GM21576 (cell line): ENCODE results near the gene PCDHB6.
"Not testable (repeated sequence)": the region's sequence is repeated elsewhere in the genome, so short reads cannot be mapped to it uniquely, and the experiment has no call there.

Experiments used
- ATAC-seq: cut with Tn5 transposase; IDR thresholded peaks from one replicate; pipeline ENCODE4 v1.9.1; 2021; ENCODE audit warnings: mild to moderate bottlenecking, moderate library complexity; ENCODE audit not compliant: unreplicated experiment

The PCDHB6 gene

DNA sequence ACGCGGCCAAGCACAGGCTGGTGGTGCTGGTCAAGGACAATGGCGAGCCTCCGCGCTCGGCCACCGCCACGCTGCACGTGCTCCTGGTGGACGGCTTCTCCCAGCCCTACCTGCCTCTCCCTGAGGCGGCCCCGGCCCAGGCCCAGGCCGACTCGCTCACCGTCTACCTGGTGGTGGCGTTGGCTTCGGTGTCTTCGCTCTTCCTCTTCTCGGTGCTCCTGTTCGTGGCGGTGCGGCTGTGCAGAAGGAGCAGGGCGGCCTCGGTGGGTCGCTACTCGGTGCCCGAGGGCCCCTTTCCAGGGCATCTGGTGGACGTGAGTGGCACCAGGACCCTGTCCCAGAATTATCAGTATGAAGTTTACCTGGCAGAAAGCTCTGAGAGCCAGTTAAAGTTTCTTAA, 8.0 kb downstream of the PCDHB6 start:
- ATAC-seq, result not testable (repeated sequence)

GRCh38 chr5:141172381-141173204, 22.7 kb downstream of the PCDHB6 start, which contains the start of gene PCDHB7:
TSS of gene PCDHB7 (plus strand) at chr5:141172644. CDS start at chr5:141172836, 192 bp downstream.
- ATAC-seq, result no peak

DNA sequence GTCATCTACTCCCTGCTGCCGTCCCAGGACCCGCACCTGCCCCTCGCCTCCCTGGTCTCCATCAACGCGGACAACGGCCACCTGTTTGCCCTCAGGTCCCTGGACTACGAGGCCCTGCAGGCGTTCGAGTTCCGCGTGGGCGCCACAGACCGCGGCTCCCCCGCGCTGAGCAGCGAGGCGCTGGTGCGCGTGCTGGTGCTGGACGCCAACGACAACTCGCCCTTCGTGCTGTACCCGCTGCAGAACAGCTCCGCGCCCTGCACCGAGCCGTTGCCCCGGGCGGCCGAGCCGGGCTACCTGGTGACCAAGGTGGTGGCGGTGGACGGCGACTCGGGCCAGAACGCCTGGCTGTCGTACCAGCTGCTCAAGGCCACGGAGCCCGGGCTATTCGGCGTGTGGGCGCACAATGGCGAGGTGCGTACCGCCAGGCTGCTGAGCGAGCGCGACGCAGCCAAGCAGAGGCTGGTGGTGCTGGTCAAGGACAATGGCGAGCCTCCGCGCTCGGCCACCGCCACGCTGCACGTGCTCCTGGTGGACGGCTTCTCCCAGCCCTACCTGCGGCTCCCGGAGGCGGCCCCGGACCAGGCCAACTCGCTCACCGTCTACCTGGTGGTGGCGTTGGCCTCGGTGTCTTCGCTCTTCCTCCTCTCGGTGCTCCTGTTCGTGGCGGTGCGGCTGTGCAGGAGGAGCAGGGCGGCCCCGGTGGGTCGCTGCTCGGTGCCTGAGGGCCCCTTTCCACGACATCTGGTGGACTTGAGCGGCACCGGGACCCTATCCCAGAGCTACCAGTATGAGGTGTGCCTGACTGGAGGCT, 24.6 kb downstream of the PCDHB6 start:
- not testable (repeated sequence) for ATAC-seq

DNA sequence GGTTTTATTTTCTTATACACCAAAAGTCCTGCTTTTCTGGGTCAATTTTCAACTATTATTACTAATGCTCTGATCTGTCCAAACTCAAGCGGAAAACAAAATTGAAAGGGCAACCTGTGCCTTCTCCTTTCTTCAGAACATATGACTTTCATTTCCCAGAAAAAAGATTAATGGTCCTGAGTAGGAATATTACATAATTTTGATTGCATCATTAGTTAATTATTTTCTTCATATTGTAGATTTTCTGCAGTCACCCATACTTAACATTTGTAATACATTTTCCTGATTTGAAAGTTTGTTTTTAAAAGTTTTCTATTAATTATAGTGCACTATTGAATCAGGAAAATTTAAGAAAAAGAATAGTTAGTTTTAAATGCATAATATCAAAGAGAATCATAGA, 26.1 kb downstream of the PCDHB6 start:
- no peak for ATAC-seq

GRCh38 chr5:141177577-141178191, 27.8 kb downstream of the PCDHB6 start, which contains the start of gene PCDHB8:
TSS of gene PCDHB8 (plus strand) at chr5:141177790. CDS start at chr5:141178035, 245 bp downstream.
- not testable (repeated sequence) for ATAC-seq

DNA sequence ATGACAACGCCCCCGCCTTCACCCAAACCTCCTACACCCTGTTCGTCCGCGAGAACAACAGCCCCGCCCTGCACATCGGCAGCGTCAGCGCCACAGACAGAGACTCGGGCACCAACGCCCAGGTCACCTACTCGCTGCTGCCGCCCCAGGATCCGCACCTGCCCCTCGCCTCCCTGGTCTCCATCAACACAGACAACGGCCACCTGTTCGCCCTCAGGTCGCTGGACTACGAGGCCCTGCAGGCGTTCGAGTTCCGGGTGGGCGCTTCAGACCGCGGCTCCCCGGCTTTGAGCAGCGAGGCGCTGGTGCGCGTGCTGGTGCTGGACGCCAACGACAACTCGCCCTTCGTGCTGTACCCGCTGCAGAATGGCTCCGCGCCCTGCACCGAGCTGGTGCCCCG, 29.5 kb downstream of the PCDHB6 start:
- not testable (repeated sequence) for ATAC-seq

- not testable (repeated sequence) for ATAC-seq
These were observed 30.0 kb downstream of the PCDHB6 start for GRCh38 chr5:141179876-141180275.

DNA sequence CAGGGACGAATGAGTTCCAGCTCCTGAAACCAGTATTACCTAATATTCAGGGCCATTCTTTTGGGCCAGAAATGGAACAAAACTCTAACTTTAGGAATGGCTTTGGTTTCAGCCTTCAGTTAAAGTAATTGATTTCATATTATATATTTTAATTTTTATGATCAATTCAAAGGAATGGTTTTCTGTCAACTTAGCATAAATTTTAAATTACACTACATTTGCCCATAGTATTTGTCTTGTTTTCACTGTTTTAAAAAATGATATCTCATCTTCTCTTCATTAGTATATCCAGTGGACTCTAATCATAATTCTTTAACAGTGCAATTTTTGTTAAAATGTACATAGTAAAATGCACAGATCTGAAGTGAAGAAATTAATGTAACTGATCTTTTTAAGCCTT, 30.5 kb downstream of the PCDHB6 start:
- ATAC-seq, result no peak

DNA sequence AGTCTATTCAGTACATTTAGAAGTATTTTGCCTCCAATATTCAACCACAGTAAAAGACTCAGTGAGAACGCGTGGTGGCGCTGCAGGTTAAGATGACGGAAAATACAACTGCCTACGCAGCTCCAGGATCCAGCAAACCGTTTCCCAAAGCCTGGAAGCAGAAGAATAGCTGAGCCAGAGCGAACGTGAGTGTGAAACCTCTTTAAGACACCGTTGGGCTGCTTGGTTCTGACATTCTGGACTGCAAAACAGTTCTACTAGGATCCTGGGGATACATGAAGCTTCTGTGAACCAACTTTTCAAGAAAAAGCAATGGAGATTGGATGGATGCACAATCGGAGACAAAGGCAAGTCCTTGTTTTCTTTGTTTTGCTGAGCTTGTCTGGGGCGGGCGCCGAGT, 32.4 kb downstream of the PCDHB6 start, which contains the start of gene PCDHB16:
PCDHB16 (plus strand) TSS at position 140 of the 400 bp plus-strand sequence; CDS start at position 313, 173 bp downstream.
- ATAC-seq, result no peak

- not testable (repeated sequence) for ATAC-seq
These were observed 34.4 kb downstream of the PCDHB6 start for GRCh38 chr5:141184117-141184855.

- no peak for ATAC-seq
These were observed 37.1 kb downstream of the PCDHB6 start, which contains the start of gene PCDHB9 for GRCh38 chr5:141186897-141187512. TSS of gene PCDHB9 (plus strand) at chr5:141187161. CDS start at chr5:141187319, 158 bp downstream.

DNA sequence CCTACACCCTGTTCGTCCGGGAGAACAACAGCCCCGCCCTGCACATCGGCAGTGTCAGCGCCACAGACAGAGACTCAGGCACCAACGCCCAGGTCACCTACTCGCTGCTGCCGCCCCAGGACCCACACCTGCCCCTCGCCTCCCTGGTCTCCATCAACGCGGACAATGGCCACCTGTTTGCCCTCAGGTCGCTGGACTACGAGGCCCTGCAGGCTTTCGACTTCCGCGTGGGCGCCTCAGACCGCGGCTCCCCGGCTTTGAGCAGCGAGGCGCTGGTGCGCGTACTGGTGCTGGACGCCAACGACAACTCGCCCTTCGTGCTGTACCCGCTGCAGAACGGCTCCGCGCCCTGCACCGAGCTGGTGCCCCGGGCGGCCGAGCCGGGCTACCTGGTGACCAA, 38.8 kb downstream of the PCDHB6 start:
- not testable (repeated sequence) for ATAC-seq

- ATAC-seq, result not testable (repeated sequence)
These were observed 39.3 kb downstream of the PCDHB6 start for GRCh38 chr5:141189131-141189530.

DNA sequence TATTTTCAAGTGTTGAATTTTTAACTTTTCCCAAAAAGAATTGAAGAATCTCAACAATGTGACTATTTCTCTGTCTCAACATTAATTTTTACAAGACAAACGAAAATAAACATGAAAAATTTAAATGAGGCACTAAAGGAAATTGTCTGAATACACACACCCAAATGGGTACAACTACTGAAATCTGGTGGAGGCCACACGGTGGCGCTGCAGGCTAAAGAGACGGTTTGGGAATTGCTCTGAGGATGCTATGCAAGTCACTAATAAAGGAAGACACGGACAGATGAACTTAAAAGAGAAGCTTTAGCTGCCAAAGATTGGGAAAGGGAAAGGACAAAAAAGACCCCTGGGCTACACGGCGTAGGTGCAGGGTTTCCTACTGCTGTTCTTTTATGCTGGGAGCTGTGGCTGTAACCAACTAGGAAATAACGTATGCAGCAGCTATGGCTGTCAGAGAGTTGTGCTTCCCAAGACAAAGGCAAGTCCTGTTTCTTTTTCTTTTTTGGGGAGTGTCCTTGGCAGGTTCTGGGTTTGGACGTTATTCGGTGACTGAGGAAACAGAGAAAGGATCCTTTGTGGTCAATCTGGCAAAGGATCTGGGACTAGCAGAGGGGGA, 42.4 kb downstream of the PCDHB6 start, which contains the start of gene PCDHB10:
PCDHB10 (plus strand) TSS at position 244 of the 616 bp plus-strand sequence; CDS start at position 444, 200 bp downstream.
- no peak for ATAC-seq

GRCh38 chr5:141194332-141194731, 44.5 kb downstream of the PCDHB6 start:
- ATAC-seq, result not testable (repeated sequence)

GRCh38 chr5:141196363-141196762, 46.5 kb downstream of the PCDHB6 start:
- ATAC-seq, result no peak

- no peak for ATAC-seq
These were observed 49.7 kb downstream of the PCDHB6 start, which contains the start of gene PCDHB11 for GRCh38 chr5:141199359-141200235. TSS of gene PCDHB11 (plus strand) at chr5:141199627. CDS start at chr5:141199775, 148 bp downstream.

DNA sequence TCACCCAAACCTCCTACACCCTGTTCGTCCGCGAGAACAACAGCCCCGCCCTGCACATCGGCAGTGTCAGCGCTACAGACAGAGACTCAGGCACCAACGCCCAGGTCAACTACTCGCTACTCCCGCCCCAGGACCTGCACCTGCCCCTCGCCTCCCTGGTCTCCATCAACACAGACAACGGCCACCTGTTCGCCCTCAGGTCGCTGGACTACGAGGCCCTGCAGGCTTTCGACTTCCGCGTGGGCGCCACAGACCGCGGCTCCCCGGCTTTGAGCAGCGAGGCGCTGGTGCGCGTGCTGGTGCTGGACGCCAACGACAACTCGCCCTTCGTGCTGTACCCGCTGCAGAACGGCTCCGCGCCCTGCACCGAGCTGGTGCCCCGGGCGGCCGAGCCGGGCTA, 51.3 kb downstream of the PCDHB6 start:
- not testable (repeated sequence) for ATAC-seq
